IMR-90 (cell line): ENCODE data around the gene CDH13. TPM values are rescaled to one million over a fixed set of nuclear protein-coding genes. Genes with fewer than 3 reads are reported as not detected.
A peak's percentile ranks its signal among the peaks of the same experiment; 100 is the strongest.

ENCODE experiments used
- ATAC-seq: fragments of 200-7000 bp; cut with Tn5 transposase; 2 replicates; pipeline ENCODE4 v1.9.1; 2020; ENCODE audit warnings: low read depth, mild to moderate bottlenecking, moderate library complexity
- BruUV-seq: library from RNA; stranded (reverse); fragments of 400-500 nt; replicated peaks from 2 replicates; lab custom pipeline; 2021; lab: Mats Ljungman, UMichigan
- CTCF ChIA-PET: fragments of 300-600 bp; formaldehyde crosslinking; extraction: SDS; loops from one replicate; lab custom pipeline; 2021; ENCODE audit warnings: antibody characterized with exemption; lab: Yijun Ruan, JAX
- POLR2A ChIA-PET: fragments of 300-600 bp; sonication (Branson Sonifier 250); formaldehyde crosslinking; loops from one replicate; lab custom pipeline; 2022; ENCODE audit warnings: antibody characterized with exemption; ENCODE audit not compliant: unreplicated experiment; lab: Charles Lee
- DNase-seq: peaks from one replicate; pipeline ENCODE4 v3.0.0; 2013
- H2AFZ ChIP-seq: replicated peaks from 2 replicates; pipeline ENCODE3; 2013; ENCODE audit warnings: low read length, mild to moderate bottlenecking; ENCODE audit not compliant: poor library complexity
- H2AK5ac ChIP-seq: 2 replicates; pipeline ENCODE4 v1.6.1; 2013; ENCODE audit warnings: low read depth, low read length, inconsistent platforms
- H2AK9ac ChIP-seq: replicated peaks from 2 replicates; pipeline ENCODE3; 2013; ENCODE audit warnings: mild to moderate bottlenecking, low read depth, low read length, moderate library complexity; ENCODE audit not compliant: poor library complexity
- H2BK120ac ChIP-seq: 2 replicates; pipeline ENCODE4 v1.6.1; 2013; ENCODE audit warnings: low read depth, low read length, inconsistent platforms
- H2BK15ac ChIP-seq: 3 replicates; pipeline ENCODE4 v1.6.1; 2013; ENCODE audit warnings: low read depth, low read length, inconsistent platforms
- H2BK20ac ChIP-seq: 2 replicates; pipeline ENCODE4 v1.6.1; 2013; ENCODE audit warnings: low read depth, mild to moderate bottlenecking, inconsistent platforms, low read length, moderate library complexity
- H2BK5ac ChIP-seq: 2 replicates; pipeline ENCODE4 v1.6.1; 2013; ENCODE audit warnings: mild to moderate bottlenecking, low read depth, low read length, inconsistent platforms; ENCODE audit not compliant: poor library complexity, severe bottlenecking
- H3K14ac ChIP-seq: replicated peaks from 2 replicates; pipeline ENCODE4 v1.6.1; 2013; ENCODE audit warnings: low read depth, low read length, inconsistent platforms
- H3K18ac ChIP-seq: 2 replicates; pipeline ENCODE4 v1.6.1; 2013; ENCODE audit warnings: low read depth, low read length, control low read depth
- H3K23ac ChIP-seq: 2 replicates; pipeline ENCODE4 v1.6.1; 2013; ENCODE audit warnings: low read depth, low read length, inconsistent platforms
- H3K27ac ChIP-seq: 2 replicates; pipeline ENCODE4 v1.5.1; 2013; ENCODE audit warnings: mild to moderate bottlenecking, control low read depth, low read length; ENCODE audit not compliant: insufficient read depth
- H3K27me3 ChIP-seq: 2 replicates; pipeline ENCODE4 v1.6.1; 2013; ENCODE audit warnings: low read length; ENCODE audit not compliant: control insufficient read depth, insufficient read depth
- H3K36me3 ChIP-seq: 2 replicates; pipeline ENCODE4 v1.6.1; 2013; ENCODE audit warnings: low read length, mixed read lengths; ENCODE audit not compliant: control insufficient read depth, insufficient read depth
- H3K4ac ChIP-seq: 2 replicates; pipeline ENCODE4 v1.6.1; 2013; ENCODE audit warnings: low read depth, low read length, inconsistent platforms
- H3K4me1 ChIP-seq: 2 replicates; pipeline ENCODE4 v1.6.1; 2013; ENCODE audit warnings: low read length, mixed read lengths; ENCODE audit not compliant: control insufficient read depth, insufficient read depth
- H3K4me2 ChIP-seq: 2 replicates; pipeline ENCODE4 v1.6.1; 2013; ENCODE audit warnings: low read depth, mild to moderate bottlenecking, control low read depth, low read length, moderate library complexity
- H3K4me3 ChIP-seq: 2 replicates; pipeline ENCODE4 v1.5.1; 2013; ENCODE audit warnings: low read depth, mild to moderate bottlenecking, control low read depth, low read length, moderate library complexity; ENCODE audit not compliant: insufficient read depth
- H3K56ac ChIP-seq: 2 replicates; pipeline ENCODE4 v1.6.1; 2013; ENCODE audit warnings: low read length, inconsistent platforms; ENCODE audit not compliant: insufficient read depth; ENCODE audit errors: extremely low read depth
- H3K79me1 ChIP-seq, 2 experiments: 2 replicates each; pipeline ENCODE4 v1.6.1; 2013; ENCODE audit warnings: low read length in 2 of 2, inconsistent platforms in 1 of 2, low read depth in 1 of 2
- H3K9ac ChIP-seq: 2 replicates; pipeline ENCODE4 v1.6.1; 2013; ENCODE audit warnings: low read depth, low read length, control low read depth
- H3K9me1 ChIP-seq: 2 replicates; pipeline ENCODE4 v1.6.1; 2013; ENCODE audit warnings: low read length, inconsistent platforms; ENCODE audit not compliant: insufficient read depth
- H3K9me3 ChIP-seq: 2 replicates; pipeline ENCODE4 v1.6.1; 2013; ENCODE audit warnings: low read length; ENCODE audit not compliant: control insufficient read depth, insufficient read depth
- H4K20me1 ChIP-seq: 2 replicates; pipeline ENCODE4 v1.6.1; 2013; ENCODE audit warnings: low read length, inconsistent platforms; ENCODE audit not compliant: insufficient read depth
- H4K5ac ChIP-seq: 2 replicates; pipeline ENCODE4 v1.6.1; 2013; ENCODE audit warnings: mild to moderate bottlenecking, low read depth, low read length, control low read depth
- H4K8ac ChIP-seq, 2 experiments: 2 replicates each; pipeline ENCODE4 v1.6.1; 2013; ENCODE audit warnings: low read depth in 2 of 2, low read length in 2 of 2, control low read depth in 1 of 2, inconsistent platforms in 1 of 2
- H4K91ac ChIP-seq: 2 replicates; pipeline ENCODE4 v1.6.1; 2013; ENCODE audit warnings: low read depth, low read length, inconsistent platforms; ENCODE audit not compliant: insufficient read depth
- CEBPB ChIP-seq: IDR thresholded peaks from 2 replicates; pipeline ENCODE4 v1.6.1; 2012; ENCODE audit warnings: low read depth, low read length, improper control_type of control experiment
- CHD1 ChIP-seq: IDR thresholded peaks from 2 replicates; pipeline ENCODE4 v1.6.1; 2012; ENCODE audit warnings: low read depth, low read length, improper control_type of control experiment
- CTCF ChIP-seq: conservative IDR thresholded peaks from 2 replicates; pipeline ENCODE4 v1.5.1; 2012; ENCODE audit warnings: mild to moderate bottlenecking, low read depth, low read length, improper control_type of control experiment
- ELK1 ChIP-seq: fragments of 150-350 bp; IDR thresholded peaks from 2 replicates; pipeline ENCODE4 v1.6.1; 2016; ENCODE audit warnings: low read depth, mild to moderate bottlenecking, low read length, moderate library complexity, borderline replicate concordance
- MAFK ChIP-seq: IDR thresholded peaks from 2 replicates; pipeline ENCODE4 v1.6.1; 2012; ENCODE audit warnings: low read depth, low read length, improper control_type of control experiment
- MAZ ChIP-seq: IDR thresholded peaks from 2 replicates; pipeline ENCODE4 v1.6.1; 2012; ENCODE audit warnings: low read depth, mild to moderate bottlenecking, low read length, improper control_type of control experiment, moderate library complexity, borderline replicate concordance
- MXI1 ChIP-seq: IDR thresholded peaks from 2 replicates; pipeline ENCODE4 v1.6.1; 2012; ENCODE audit warnings: low read depth, mild to moderate bottlenecking, low read length, moderate library complexity, borderline replicate concordance
- NFE2L2 ChIP-seq: fragments of 150-350 bp; IDR thresholded peaks from 2 replicates; pipeline ENCODE4 v1.6.1; 2016; ENCODE audit warnings: low read depth, mild to moderate bottlenecking, low read length
- POLR2A ChIP-seq: IDR thresholded peaks from 2 replicates; pipeline ENCODE4 v1.6.1; 2012; ENCODE audit warnings: mild to moderate bottlenecking, low read depth, low read length
- RAD21 ChIP-seq: IDR thresholded peaks from 2 replicates; pipeline ENCODE4 v1.6.1; 2012; ENCODE audit warnings: low read length, improper control_type of control experiment
- RCOR1 ChIP-seq: IDR thresholded peaks from 2 replicates; pipeline ENCODE4 v1.6.1; 2012; ENCODE audit warnings: mild to moderate bottlenecking, low read length, improper control_type of control experiment; ENCODE audit not compliant: insufficient replicate concordance
- SMC3 ChIP-seq: fragments of 150-350 bp; IDR thresholded peaks from 2 replicates; pipeline ENCODE4 v1.6.1; 2016; ENCODE audit warnings: low read depth, mild to moderate bottlenecking, antibody characterized with exemption, low read length, moderate library complexity
- WGBS, 2 experiments: methylation state at CpG; one replicate each; pipeline versions ENCODE4 v1.1.5 to v1.1.7; 2013; ENCODE audit warnings: missing lambda C conversion rate in 2 of 2; ENCODE audit not compliant: insufficient read length in 1 of 2; ENCODE audit errors: extremely low coverage in 2 of 2; 5-methylcytosine and 5-hydroxymethylcytosine counted together
- dilution Hi-C: fragments of 300-500 bp; cut with HindIII; formaldehyde crosslinking; loops from one replicate; pipeline ENCODE4 v1.14.3; 2018; ENCODE audit warnings: low sequenced_read_pairs; ENCODE audit not compliant: unreplicated experiment
- in situ Hi-C: fragments of 300-500 bp; cut with MboI; formaldehyde crosslinking; loops from 3 replicates; pipeline ENCODE4 v1.14.3; 2019; ENCODE audit warnings: low sequenced_read_pairs, inconsistent platforms, mixed read lengths
- intact Hi-C: fragments of 100-400 bp; cut with micrococcal nuclease; formaldehyde crosslinking; loops from 2 replicates; pipeline ENCODE4 v1.10.0; 2022
- polyA plus RNA-seq, 3 experiments: library from polyadenylated mRNA; depleted of rRNA; stranded (reverse); fragments of >200 nt; gene quantifications; 2 replicates each; pipeline ENCODE4 v1.2.3, GENCODE V29; 2012; ENCODE audit warnings: low replicate concordance in 1 of 3
- total RNA-seq: library from RNA; depleted of rRNA; stranded (reverse); fragments of >200 nt; gene quantifications from 2 replicates; pipeline ENCODE4 v1.2.3, GENCODE V29; 2012

The CDH13 gene
- total and polyA plus RNA-seq, 2 of the 4 experiments (the other 2 are of a cell fraction) = 61.6 to 74.7 TPM

- Histone ChIP-seq H2AFZ (no peak overlapping the region), H3K4me1 (peaks cover 8% of the 10 kb centered on the region), H2BK5ac (no peak overlapping the region), H3K36me3 (no peaks in the 10 kb centered on the region), H3K79me1 (peaks cover 6 to 7% of the 10 kb centered on the region in 2 experiments), H3K27me3 (no peaks in the 10 kb centered on the region), H4K5ac (no peak overlapping the region), H3K4ac (no peak overlapping the region), H3K14ac (no peak overlapping the region), H3K9me1 (peaks cover 1% of the 10 kb centered on the region), H4K91ac (no peak overlapping the region), H3K9me3 (no peaks in the 10 kb centered on the region), H2BK20ac (no peak overlapping the region), H3K4me2 (no peak overlapping the region), H2AK5ac (no peak overlapping the region), H2AK9ac (peak overlapping the region; percentile 45), H3K27ac (no peak overlapping the region), H2BK120ac (no peak overlapping the region; the same call in 1 of the 2 replicates), H4K20me1 (peaks cover 4% of the 10 kb centered on the region; the same call in 1 of the 2 replicates), H2BK15ac (no peak overlapping the region), H3K18ac (no peak overlapping the region), H3K9ac (no peak overlapping the region), H3K56ac (no peak overlapping the region), H4K8ac (no peak overlapping the region), H3K4me3 (no peak overlapping the region), H3K23ac (no peak overlapping the region)
- in situ Hi-C loops = no loop called here
- no CpG with 5 or more reads among the region's 3 CpGs for WGBS, 2 experiments
- BruUV-seq = no TSS peak
- ATAC-seq (no peak), DNase-seq (no peak)
- dilution Hi-C loops = no loop called here
- TF ChIP-seq POLR2A (no peak), CHD1 (no peak), MXI1 (no peak), MAZ (no peak), RCOR1 (no peak), NFE2L2 (no peak), SMC3 (no peak), ELK1 (no peak), CEBPB (no peak), RAD21 (no peak), MAFK (no peak), CTCF (no peak)
- ChIA-PET CTCF (no interaction called here), POLR2A (interaction anchor here (0.7 kb wide), 1 partner anchor 1895 kb away, joined by 3 read pairs; no protein-coding TSS in a partner anchor)
- intact Hi-C loops = no loop called here
These were observed 1177.0 kb downstream of the CDH13 start for GRCh38 chr16:83803811-83804210.
